ENCODE results near the gene KRTAP10-6.
"Not testable (repeated sequence)": the region's sequence is repeated elsewhere in the genome, so short reads cannot be mapped to it uniquely, and the experiment has no call there.

Gene KRTAP10-6

GRCh38 chr21:44592446-44593311 is at the start of gene KRTAP10-6:
Gene KRTAP10-6 (minus strand): TSS chr21:44592505. CDS start chr21:44592484, 21 bp downstream.
- in situ Hi-C loops (cut with MboI; ENCODE audit: low pct_unique_long_range_greater_than_20kb, low sequenced_read_pairs, unreplicated experiment): no loop called here
- TF ChIP-seq CTCF (IDR thresholded peaks at IDR 0.05; ENCODE audit: extremely low read depth, insufficient read depth, missing control alignments): no peak
- no peak for DNase-seq (ENCODE audit: low spot score)

- no peak for TF ChIP-seq CTCF (IDR thresholded peaks at IDR 0.05; ENCODE audit: extremely low read depth, insufficient read depth, missing control alignments)
- no peak for DNase-seq (ENCODE audit: low spot score)
- in situ Hi-C loops (cut with MboI; ENCODE audit: low pct_unique_long_range_greater_than_20kb, low sequenced_read_pairs, unreplicated experiment): no loop called here
These were observed 48.5 kb upstream of the KRTAP10-6 start for GRCh38 chr21:44640761-44641160.

- DNase-seq (ENCODE audit: low spot score): no peak
- in situ Hi-C loops (cut with MboI; ENCODE audit: low pct_unique_long_range_greater_than_20kb, low sequenced_read_pairs, unreplicated experiment): no loop called here
These were observed 47.0 kb upstream of the KRTAP10-6 start for GRCh38 chr21:44639331-44639655.

GRCh38 chr21:44638506-44639330 is 46.4 kb upstream of the KRTAP10-6 start:
- DNase-seq (ENCODE audit: low spot score); in situ Hi-C loops (cut with MboI; ENCODE audit: low pct_unique_long_range_greater_than_20kb, low sequenced_read_pairs, unreplicated experiment): not testable (repeated sequence)

More at GRCh38 chr21:44639331-44639655, 47.0 kb upstream of the KRTAP10-6 start:
- TF ChIP-seq CTCF (IDR thresholded peaks at IDR 0.05; ENCODE audit: extremely low read depth, insufficient read depth, missing control alignments): no peak

GRCh38 chr21:44637851-44638348 is 45.6 kb upstream of the KRTAP10-6 start:
- DNase-seq (ENCODE audit: low spot score); in situ Hi-C loops (cut with MboI; ENCODE audit: low pct_unique_long_range_greater_than_20kb, low sequenced_read_pairs, unreplicated experiment): not testable (repeated sequence)

GRCh38 chr21:44637018-44637850 is 44.9 kb upstream of the KRTAP10-6 start, which contains the start of gene KRTAP10-10:
Gene KRTAP10-10 (plus strand): TSS chr21:44637356. CDS start chr21:44637418, 62 bp downstream.
- in situ Hi-C loops (cut with MboI; ENCODE audit: low pct_unique_long_range_greater_than_20kb, low sequenced_read_pairs, unreplicated experiment): no loop called here
- TF ChIP-seq CTCF (IDR thresholded peaks at IDR 0.05; ENCODE audit: extremely low read depth, insufficient read depth, missing control alignments): no peak
- no peak for DNase-seq (ENCODE audit: low spot score)

Data from GM13977 (cell line).